Posterior vena cava (tissue), 2 donors: ENCODE measurements around the gene SMIM24. TPM values are rescaled to one million over a fixed set of nuclear protein-coding genes. Genes with fewer than 3 reads are reported as not detected.
"Not testable (repeated sequence)": the region's sequence is repeated elsewhere in the genome, so short reads cannot be mapped to it uniquely, and the experiment has no call there.

ENCODE experiments used
- DNase-seq: peaks from one replicate; pipeline ENCODE4 v3.0.0-alpha.2; 2020; ENCODE audit warnings: low spot score
- intact Hi-C, 2 donors: fragments of 100-400 bp; cut with DNase I; formaldehyde crosslinking; loops; one replicate each; pipeline versions ENCODE4 v1.14.1 to v1.14.2; 2022 to 2023
- total RNA-seq, 2 donors: library from RNA; stranded (reverse); fragmentation: NEBNext Ultra II Directional; extraction: Animal tissue kit (Norgen Biotek cat#: 25700); gene quantifications; one replicate each; pipeline ENCODE4 v1.2.1, GENCODE V29; 2021
- donor health status: DM: yes; HTN: yes; CAD: no.
- donor health status: DM: yes; HTN: yes; CAD: no.

The SMIM24 gene
- total RNA-seq, 2 donors from 2014 or later, result not detected

- DNase-seq, result no peak
- intact Hi-C loops, result no loop called here
Observed at GRCh38 chr19:3462991-3463713, 17.2 kb downstream of the SMIM24 start.

DNA sequence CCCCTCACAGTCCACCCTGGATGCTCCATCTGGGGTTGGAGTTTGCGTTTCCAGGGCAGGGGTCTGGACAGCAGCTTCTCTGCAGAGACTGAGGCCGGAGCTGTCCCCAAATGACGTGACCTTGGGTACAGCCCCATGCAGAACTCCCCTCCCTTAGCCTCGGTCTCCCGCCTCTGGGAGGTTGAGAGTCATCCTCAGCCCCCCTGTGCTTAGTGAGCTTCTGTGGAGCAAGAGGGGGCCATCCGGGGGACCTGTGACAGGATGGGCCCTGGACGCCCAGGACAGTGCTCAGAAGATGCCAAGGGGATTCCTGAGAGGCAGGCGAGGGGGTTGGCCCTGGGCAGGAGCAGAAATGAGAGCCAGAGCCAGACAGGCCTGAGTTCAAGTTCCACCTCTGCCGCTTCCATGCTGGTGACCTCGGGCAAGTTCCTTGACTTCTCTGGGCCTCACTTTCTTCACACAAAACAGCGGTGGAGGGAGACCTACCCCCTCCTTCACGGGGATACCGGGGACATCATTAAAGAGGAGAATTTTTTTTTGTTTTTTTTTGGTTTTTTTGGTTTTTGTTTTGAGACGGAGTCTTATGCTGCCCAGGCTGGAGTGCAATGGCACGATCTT lies 20.3 kb downstream of the SMIM24 start:
- intact Hi-C loops, result loop anchor here in 1 of 2 donors (10.0 kb wide), 1 partner anchor 95 kb away; the partner anchor contains the start of gene NFIC
- DNase-seq, result no peak

- intact Hi-C loops, result loop anchor here in 1 of 2 donors (10.0 kb wide), 1 partner anchor 94 kb away; the partner anchor contains the start of gene NFIC
- peak; percentile 96 for DNase-seq
Observed at GRCh38 chr19:3459089-3459881, 21.0 kb downstream of the SMIM24 start.

DNA sequence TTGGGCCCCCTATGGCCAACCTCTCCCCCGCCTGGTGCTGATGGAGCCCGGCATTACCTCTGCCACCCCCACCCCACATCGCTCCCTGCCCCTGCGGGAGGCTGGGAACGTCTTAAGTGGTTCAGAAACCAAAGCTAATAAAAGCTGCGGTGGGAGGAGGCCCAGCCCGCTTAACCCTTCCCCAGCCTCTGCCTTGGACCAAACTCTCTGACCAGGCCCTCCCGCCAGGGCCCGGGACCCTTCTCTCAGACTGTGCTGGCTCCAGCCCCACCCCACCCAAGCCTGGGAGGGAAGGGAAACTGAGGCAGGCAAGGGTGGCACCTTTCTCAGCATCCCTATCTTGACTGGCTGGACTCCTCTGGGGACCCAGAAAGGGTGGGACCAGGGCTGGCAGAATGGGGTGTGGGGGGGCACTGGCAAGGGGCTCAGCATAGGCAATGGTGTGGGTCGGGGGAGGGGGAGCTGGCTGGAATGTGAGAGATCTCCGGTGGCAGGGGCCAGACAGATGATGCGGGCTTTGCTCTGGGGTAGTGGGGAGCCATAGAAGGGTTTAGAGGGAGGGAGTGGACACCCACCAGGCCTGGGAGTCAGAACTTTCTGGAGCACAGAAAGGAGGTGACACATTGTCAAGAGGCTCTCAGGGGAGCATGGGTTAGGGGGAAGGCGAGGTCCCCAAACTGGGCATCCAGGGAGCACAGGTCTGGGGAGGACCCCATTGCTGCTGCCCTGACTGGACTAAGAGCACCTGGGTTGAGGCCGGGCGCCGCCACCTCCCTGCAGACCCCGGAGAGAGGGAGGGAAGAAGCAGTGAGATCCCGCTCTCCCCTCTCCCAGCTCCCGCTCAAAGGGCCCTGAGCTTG lies 21.9 kb downstream of the SMIM24 start:
- intact Hi-C loops, result loop anchor here in 1 of 2 donors (10.0 kb wide), 1 partner anchor 94 kb away; the partner anchor contains the start of gene NFIC
- no peak for DNase-seq

DNA sequence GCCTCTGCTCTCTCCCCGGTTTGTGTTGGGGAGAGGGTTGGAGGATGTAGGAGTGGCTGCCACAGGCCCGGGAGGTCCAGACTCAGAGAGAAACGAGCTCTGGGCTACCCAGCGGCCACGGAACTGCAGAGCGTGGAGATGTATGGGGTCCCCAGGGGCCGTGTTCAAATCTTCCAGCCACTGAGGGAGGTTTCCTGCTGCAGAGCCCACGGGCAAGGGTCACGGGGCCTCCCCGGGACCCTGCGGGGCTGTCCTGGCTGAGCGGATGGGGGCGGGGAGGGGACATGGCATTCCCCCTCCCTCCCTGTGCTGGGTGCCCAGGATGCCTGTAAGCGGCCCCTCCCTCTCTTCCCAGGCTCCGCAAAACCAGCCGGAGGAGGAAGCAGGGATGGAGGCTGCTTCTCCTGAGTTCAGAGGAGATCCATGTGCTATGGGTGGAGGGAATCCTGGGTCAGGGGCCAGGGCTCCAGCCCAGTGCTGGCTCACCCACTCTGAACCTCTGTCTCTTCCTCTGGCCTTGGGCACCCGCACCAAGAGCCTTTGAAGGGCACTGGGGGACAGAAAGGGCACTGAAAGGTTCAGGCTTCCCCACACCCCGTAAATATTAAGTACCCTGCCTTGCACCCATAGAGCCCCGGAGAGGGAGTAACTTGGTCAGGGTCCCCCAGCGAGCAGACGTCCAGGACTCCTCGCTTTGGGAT lies 22.6 kb downstream of the SMIM24 start:
- no peak for DNase-seq
- intact Hi-C loops, result loop anchor here in 1 of 2 donors (10.0 kb wide), 1 partner anchor 93 kb away; the partner anchor contains the start of gene NFIC

- no peak for DNase-seq
- intact Hi-C loops, result loop anchor here in 1 of 2 donors (10.0 kb wide), 1 partner anchor 92 kb away; the partner anchor contains the start of gene NFIC
Observed at GRCh38 chr19:3456925-3457527, 23.3 kb downstream of the SMIM24 start.

DNA sequence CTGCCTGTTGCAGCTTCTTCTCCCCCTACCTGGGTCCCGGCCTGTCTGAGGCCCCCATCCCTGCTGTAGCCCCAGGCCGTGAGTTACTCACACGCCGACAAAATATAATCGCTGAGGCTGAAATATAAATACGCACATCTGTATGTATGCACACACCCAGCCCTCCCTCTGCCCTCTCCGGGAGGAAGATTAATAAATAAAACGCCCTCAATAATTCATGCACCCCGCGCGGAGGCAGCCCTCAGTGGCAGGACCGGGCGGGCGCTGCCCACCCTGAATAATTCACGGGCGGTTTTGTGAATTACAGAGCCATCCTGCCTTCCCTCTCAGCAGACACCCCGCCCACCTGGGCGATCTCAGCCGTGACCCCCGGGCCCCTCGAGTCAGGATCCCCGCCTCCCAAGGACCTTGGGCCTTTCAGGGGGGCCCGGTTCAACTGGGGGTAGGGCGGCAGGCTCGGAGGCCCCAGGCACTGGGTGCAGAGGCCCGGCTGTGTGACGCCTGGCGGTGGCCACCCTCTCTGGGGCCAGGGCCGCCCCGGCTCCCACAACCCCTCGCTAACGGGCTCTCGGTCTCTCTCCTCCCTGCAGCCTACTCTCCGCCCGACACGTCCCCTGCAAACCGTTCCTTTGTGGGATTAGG lies 24.2 kb downstream of the SMIM24 start:
- no peak for DNase-seq
- intact Hi-C loops, result loop anchor here in 1 of 2 donors (10.0 kb wide), 1 partner anchor 91 kb away; the partner anchor contains the start of gene NFIC

GRCh38 chr19:3455393-3455955 lies 24.9 kb downstream of the SMIM24 start:
- intact Hi-C loops, result loop anchor here in 1 of 2 donors (10.0 kb wide), 1 partner anchor 91 kb away; the partner anchor contains the start of gene NFIC
- DNase-seq, result no peak

- DNase-seq, result no peak
- intact Hi-C loops, result loop anchor here in 1 of 2 donors (1.0 to 10.0 kb wide), 3 partner anchors 33 to 1713 kb away; partner anchors contain the start of gene NFIC
Observed at GRCh38 chr19:3454656-3455392, 25.5 kb downstream of the SMIM24 start.

GRCh38 chr19:3453840-3454239 lies 26.5 kb downstream of the SMIM24 start:
- intact Hi-C loops, result loop anchor here in 1 of 2 donors (1.0 to 10.0 kb wide), 3 partner anchors 34 to 1712 kb away; partner anchors contain the start of gene NFIC

DNA sequence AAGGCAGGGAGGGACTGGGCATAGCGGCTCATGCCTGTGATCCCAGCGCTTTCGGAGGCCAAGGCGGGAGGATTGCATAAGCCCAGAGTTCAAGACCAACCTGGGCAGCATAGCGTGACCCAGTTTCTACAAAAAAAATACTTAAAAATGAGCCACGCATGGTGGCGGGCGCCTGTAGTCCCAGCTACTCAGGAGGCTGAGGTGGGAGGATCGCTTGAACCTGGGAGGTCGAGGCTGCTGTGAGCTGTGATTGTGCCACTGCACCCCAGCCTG lies 27.4 kb downstream of the SMIM24 start:
- intact Hi-C loops, result loop anchor here in 1 of 2 donors (5.0 to 10.0 kb wide), 2 partner anchors 88 to 1711 kb away; partner anchors contain the start of gene NFIC
- not testable (repeated sequence) for DNase-seq

More at GRCh38 chr19:3453840-3454239, 26.5 kb downstream of the SMIM24 start:
- DNase-seq, result no peak

GRCh38 chr19:3452171-3452941 lies 28.0 kb downstream of the SMIM24 start:
- DNase-seq, result no peak
- intact Hi-C loops, result loop anchor here in 1 of 2 donors (5.0 to 10.0 kb wide), 2 partner anchors 88 to 1710 kb away; partner anchors contain the start of gene NFIC

DNA sequence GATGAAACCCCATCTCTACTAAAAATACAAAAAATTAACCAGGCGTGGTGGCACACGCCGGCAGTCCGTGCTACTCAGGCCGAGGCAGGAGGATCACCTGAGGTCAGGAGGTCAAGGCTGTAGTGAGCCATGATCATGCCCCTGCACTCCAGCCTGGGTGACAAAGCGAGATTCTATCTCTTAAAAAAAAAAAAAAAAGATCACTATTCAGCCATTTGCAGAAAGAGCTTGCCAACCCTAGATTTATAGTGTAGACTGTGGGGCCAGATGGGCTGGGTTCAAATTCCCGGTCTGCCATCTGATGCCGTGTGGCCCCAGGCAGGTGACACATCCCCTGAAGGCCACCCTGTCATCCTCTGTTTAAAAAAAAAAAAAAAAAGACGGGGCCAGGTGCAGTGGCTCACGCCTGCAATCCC lies 28.9 kb downstream of the SMIM24 start:
- intact Hi-C loops, result loop anchor here in 1 of 2 donors (5.0 to 10.0 kb wide), 2 partner anchors 87 to 1709 kb away; partner anchors contain the start of gene NFIC
- DNase-seq, result no peak

DNA sequence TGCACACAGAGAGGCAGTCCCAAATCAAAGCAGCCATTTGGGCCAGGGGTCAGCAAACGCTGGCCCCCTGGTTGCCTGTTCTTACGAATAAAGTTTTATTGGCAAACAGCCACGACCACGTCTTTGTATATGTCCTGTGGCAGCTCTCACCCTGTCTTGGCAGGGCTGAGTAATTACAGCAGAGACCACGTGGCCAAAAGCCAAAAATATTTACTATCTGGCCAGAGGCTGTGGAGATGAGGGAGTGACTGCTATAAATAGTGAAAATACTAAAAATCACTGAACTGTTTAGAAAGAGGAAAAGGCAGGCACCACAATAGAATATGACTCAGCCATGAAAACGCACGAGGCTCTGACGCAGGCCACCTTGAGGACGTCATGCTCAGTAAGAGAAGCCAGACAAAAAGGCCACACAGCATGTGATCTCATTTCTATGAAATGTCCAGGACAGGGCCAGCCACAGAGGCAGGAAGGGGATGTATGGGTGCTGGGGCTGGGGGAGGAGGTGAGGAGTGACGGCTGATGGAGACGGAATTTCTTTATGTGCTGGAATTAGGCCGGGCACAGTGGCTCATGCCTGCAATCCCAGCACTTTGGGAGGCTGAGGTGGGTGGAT lies 29.4 kb downstream of the SMIM24 start:
- DNase-seq, result peak; percentile 96
- intact Hi-C loops, result loop anchor here in 1 of 2 donors (5.0 to 10.0 kb wide), 2 partner anchors 86 to 1709 kb away; partner anchors contain the start of gene NFIC
